KOPT-K1 (cell line): ENCODE measurements around the gene GNAO1.

ENCODE experiments used
- H3K27ac ChIP-seq: fragments of 200-600 bp; sonication (generic); 2 replicates; pipeline ENCODE4 v1.5.1; 2016; ENCODE audit warnings: antibody characterized with exemption, mild to moderate bottlenecking, low read depth, low read length; ENCODE audit not compliant: poor library complexity, severe bottlenecking
- H3K36me3 ChIP-seq: fragments of 200-600 bp; sonication (generic); 2 replicates; pipeline ENCODE4 v1.5.1; 2017; ENCODE audit warnings: antibody characterized with exemption, mild to moderate bottlenecking, low read length, moderate library complexity; ENCODE audit not compliant: insufficient read depth
- H3K9me3 ChIP-seq: fragments of 200-600 bp; sonication (generic); 2 replicates; pipeline ENCODE4 v1.5.1; 2017; ENCODE audit warnings: antibody characterized with exemption, low read length, mild to moderate bottlenecking; ENCODE audit not compliant: insufficient read depth, poor library complexity, severe bottlenecking

GNAO1 gene

DNA sequence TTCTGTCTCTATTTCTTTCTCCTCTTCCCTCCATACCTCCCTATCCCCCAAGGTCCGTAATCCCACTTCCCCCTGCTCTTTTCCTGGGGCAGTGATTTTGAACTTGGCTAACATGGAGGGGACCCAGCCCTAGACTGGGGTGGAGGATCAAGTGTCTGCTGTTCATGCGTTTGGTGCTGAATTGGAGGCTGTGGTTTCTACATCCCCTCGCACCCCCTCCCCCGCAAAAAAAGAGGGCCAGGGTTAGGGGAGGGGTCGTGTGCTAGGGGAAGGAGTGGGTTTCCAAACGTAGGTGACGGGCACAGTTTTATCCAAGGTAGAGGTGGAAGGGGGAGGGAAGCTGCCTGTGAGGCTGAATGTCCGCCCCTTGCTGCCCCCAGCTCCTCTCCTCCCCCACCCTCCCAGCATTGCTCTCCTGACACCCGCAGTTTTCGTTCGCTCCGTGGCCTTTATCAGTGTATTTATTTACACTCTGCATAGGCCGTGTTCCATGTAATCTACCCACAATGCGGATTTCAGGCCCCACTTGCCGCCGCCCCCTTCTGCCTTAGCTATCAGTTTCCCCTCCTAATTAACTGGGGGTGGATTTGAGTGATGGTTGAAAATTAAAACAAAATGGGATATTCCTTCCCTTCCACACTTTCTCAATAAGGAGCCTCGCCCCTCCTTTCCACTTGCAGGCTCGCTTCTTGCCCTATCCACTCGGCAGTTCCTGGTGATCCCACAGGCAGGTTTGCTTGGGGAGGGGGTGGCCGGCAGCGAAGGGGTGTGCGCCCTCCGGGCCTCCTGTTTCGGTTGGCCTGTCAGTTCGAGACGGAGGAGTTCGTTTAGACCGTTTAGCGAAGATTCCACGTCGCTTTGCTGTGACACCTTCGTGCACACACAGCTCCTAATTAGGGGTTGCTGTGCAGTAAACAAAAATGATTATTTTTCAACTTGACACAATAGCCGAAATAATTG is 2.0 kb downstream of the GNAO1 start:
- no peak overlapping the region for H3K27ac ChIP-seq
- no peaks in the 10 kb centered on the region for H3K9me3 ChIP-seq
- no peaks in the 10 kb centered on the region for H3K36me3 ChIP-seq

- Histone ChIP-seq H3K27ac (no peak overlapping the region), H3K36me3 (no peaks in the 10 kb centered on the region), H3K9me3 (no peaks in the 10 kb centered on the region)
These were observed 2.9 kb downstream of the GNAO1 start for GRCh38 chr16:56193951-56194726.

GRCh38 chr16:56195151-56195550 is 3.9 kb downstream of the GNAO1 start:
- Histone ChIP-seq H3K9me3 (no peaks in the 10 kb centered on the region), H3K36me3 (no peaks in the 10 kb centered on the region), H3K27ac (no peak overlapping the region)

GRCh38 chr16:56196381-56196780 is 5.1 kb downstream of the GNAO1 start:
- H3K9me3 ChIP-seq, result no peaks in the 10 kb centered on the region
- no peaks in the 10 kb centered on the region for H3K36me3 ChIP-seq
- H3K27ac ChIP-seq, result no peak overlapping the region

DNA sequence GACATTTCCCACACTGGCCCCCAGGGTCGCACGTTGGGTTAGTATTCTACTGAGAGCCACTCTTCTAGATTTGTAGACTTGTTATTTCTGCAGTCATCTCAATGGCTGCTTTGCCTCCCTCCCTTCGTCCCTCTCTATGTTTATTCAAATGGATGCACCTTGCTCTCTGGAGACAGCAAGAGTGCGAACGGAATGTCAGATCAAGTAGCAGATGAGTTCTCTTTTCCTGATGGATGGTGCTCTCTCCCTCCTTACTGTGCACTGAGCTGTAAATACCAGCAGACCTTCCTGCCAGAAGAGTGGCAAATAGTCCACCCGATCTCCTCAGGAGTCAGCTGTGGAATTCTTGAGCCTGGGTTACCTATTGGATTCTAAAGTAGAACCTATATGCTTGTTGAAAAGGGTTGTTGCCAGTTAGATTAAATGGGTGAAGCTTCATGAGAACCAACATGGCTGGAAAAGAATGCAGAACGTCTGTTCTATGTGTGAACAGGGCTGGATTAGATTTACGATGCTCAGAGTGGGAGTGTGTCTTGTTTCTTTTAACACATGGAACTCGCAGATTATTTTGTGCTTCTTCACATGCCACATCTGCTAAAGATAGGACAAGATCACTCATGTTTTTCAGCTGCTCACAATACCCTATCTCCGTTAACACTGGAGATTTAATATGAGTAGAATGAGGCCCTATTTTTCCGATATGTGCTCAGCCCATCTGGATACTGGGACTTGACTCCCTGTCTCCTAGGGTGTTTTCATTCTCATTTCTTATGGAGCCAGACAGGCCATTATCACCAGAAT is 6.1 kb downstream of the GNAO1 start:
- Histone ChIP-seq H3K27ac (no peak overlapping the region), H3K9me3 (no peaks in the 10 kb centered on the region), H3K36me3 (no peaks in the 10 kb centered on the region)

GRCh38 chr16:56198006-56198754 is 6.9 kb downstream of the GNAO1 start:
- Histone ChIP-seq H3K9me3 (no peaks in the 10 kb centered on the region), H3K27ac (no peak overlapping the region), H3K36me3 (no peaks in the 10 kb centered on the region)

- Histone ChIP-seq H3K36me3 (no peaks in the 10 kb centered on the region), H3K9me3 (no peaks in the 10 kb centered on the region), H3K27ac (no peak overlapping the region)
These were observed 7.4 kb downstream of the GNAO1 start for GRCh38 chr16:56198755-56199114.

DNA sequence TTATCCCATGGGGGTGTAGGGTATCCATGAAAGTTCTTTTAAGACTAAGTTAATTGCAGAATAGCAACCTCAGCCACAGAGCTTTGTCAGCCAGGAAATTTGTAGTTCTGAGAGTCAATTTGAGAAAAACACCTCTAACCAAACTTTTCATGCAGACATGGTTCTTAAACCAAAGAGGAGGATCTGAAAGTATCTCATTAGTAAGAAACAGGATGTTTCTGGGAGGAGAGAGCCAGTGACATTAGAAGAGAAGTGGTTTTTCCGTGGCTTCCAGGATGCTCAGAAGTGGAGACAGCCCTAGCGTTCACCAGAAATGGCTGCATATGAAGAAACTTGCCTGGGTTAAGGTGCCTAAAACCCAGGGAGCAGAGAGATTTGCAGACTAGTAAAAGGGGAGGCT is 7.9 kb downstream of the GNAO1 start:
- no peak overlapping the region for H3K27ac ChIP-seq
- no peaks in the 10 kb centered on the region for H3K36me3 ChIP-seq
- H3K9me3 ChIP-seq, result no peaks in the 10 kb centered on the region

- H3K27ac ChIP-seq, result peak overlapping the region; percentile 44
- H3K9me3 ChIP-seq, result no peaks in the 10 kb centered on the region
- H3K36me3 ChIP-seq, result no peaks in the 10 kb centered on the region
These were observed 9.7 kb downstream of the GNAO1 start for GRCh38 chr16:56201030-56201429.

- H3K9me3 ChIP-seq, result no peaks in the 10 kb centered on the region
- H3K36me3 ChIP-seq, result no peaks in the 10 kb centered on the region
- peak overlapping the region; percentile 44 for H3K27ac ChIP-seq
These were observed 10.7 kb downstream of the GNAO1 start for GRCh38 chr16:56202036-56202435.

DNA sequence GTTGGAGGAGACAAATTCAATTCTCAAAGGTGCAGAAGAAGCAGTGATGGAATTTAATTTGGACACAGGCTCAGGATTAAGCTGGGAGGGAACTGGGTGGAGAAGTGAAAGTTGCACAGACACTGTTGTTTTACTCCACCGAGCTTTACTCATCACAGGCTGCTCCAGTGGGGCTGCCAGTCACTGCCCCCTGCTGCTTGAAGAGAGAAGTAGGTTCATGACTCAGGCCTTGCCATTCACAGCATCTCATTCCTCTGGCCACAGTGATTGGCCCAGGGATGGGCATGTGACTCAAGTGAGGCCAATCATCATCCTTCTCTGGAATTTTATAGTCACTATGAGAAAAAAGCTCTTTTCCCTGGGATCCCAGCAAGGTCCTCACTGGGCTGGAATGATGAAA is 11.8 kb downstream of the GNAO1 start:
- Histone ChIP-seq H3K36me3 (no peaks in the 10 kb centered on the region), H3K9me3 (no peaks in the 10 kb centered on the region), H3K27ac (peak overlapping the region; percentile 44)

GRCh38 chr16:56204816-56205215 is 13.5 kb downstream of the GNAO1 start:
- no peak overlapping the region for H3K27ac ChIP-seq
- no peaks in the 10 kb centered on the region for H3K36me3 ChIP-seq
- no peaks in the 10 kb centered on the region for H3K9me3 ChIP-seq

DNA sequence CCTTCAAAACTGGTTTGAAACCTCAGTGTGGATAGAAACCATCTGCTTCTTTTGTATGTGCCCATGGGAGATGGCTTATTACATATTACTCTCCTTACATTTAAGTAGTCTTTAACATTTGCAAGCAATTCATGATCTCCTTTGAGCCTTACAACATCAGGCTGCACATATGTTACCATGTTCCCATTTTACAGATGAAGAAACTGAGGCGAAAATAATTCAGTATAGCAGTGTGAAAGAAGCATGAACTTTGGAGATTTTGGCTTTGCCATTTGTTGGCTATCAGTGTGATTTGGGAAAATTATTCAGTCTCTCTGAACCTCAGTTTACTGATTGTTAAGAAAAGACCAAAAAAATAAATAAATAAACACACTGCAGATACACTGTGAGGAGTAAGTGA is 15.7 kb downstream of the GNAO1 start:
- no peak overlapping the region for H3K27ac ChIP-seq
- no peaks in the 10 kb centered on the region for H3K9me3 ChIP-seq
- H3K36me3 ChIP-seq, result no peaks in the 10 kb centered on the region

DNA sequence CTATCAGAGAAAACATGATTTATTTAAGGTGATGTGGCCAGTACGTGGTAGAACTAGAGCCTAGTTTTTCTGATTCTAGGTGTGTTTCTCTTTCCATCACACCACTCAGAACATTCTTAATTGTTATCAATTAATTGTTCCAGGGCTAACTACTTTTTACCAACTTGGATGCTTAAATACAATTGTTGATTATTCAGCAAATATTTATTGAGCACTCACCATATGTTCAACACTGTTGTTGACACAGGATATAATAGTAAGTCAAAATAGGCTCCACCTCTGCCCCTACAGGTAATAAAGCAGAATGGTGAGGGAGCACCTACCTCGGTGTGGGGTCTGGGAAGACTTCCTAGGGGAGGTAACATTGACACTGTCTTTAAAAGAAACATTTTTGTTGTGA is 16.1 kb downstream of the GNAO1 start:
- no peak overlapping the region for H3K27ac ChIP-seq
- no peaks in the 10 kb centered on the region for H3K9me3 ChIP-seq
- no peaks in the 10 kb centered on the region for H3K36me3 ChIP-seq
